Activated T-helper 1 cell treated with anti-CD3 and anti-CD28 coated beads, Interleukin-12 subunit alpha, Interleukin-12 subunit beta, Interleukin-2, Interleukin-4 antibody, amounts not matched to agents 30 ng/mL and 10 ng/mL and 1 ng/mL, durations not matched to agents 14 hours and 24 hours and 36 hours (primary cell): ENCODE measurements around the gene TRIM21. TPM values are rescaled to one million over a fixed set of nuclear protein-coding genes. Genes with fewer than 3 reads are reported as not detected.
"Not testable (repeated sequence)": the region's sequence is repeated elsewhere in the genome, so short reads cannot be mapped to it uniquely, and the experiment has no call there.

Experiments used
- DNase-seq: peaks from one replicate; pipeline ENCODE4 v3.0.0; 2021; ENCODE audit warnings: low spot score
- H3K27ac Mint-ChIP-seq: one replicate; pipeline ENCODE4 v1.8.0; 2021; ENCODE audit warnings: mild to moderate bottlenecking, mixed read lengths
- H3K27me3 Mint-ChIP-seq: one replicate; pipeline ENCODE4 v1.8.0; 2022; ENCODE audit warnings: mild to moderate bottlenecking, moderate library complexity, mixed read lengths; ENCODE audit not compliant: insufficient read depth
- H3K36me3 Mint-ChIP-seq: one replicate; pipeline ENCODE4 v1.8.0; 2021; ENCODE audit warnings: low read depth, mixed read lengths
- H3K4me1 Mint-ChIP-seq: one replicate; pipeline ENCODE4 v1.8.0; 2021; ENCODE audit warnings: low read depth, mixed read lengths
- H3K4me3 Mint-ChIP-seq: one replicate; pipeline ENCODE4 v1.8.0; 2021; ENCODE audit warnings: mild to moderate bottlenecking, moderate library complexity, mixed read lengths
- H3K9me3 Mint-ChIP-seq: one replicate; pipeline ENCODE4 v1.8.0; 2021; ENCODE audit warnings: mixed read lengths
- intact Hi-C: fragments of 100-400 bp; cut with micrococcal nuclease; formaldehyde crosslinking; loops from one replicate; pipeline ENCODE4 v1.15.1; 2024
- total RNA-seq: library from RNA; stranded (reverse); gene quantifications from 2 replicates; pipeline ENCODE4 v1.2.3, GENCODE V29; 2022

TRIM21 gene
- total RNA-seq = 28.8 and 31.6 TPM in 2 replicates

DNA sequence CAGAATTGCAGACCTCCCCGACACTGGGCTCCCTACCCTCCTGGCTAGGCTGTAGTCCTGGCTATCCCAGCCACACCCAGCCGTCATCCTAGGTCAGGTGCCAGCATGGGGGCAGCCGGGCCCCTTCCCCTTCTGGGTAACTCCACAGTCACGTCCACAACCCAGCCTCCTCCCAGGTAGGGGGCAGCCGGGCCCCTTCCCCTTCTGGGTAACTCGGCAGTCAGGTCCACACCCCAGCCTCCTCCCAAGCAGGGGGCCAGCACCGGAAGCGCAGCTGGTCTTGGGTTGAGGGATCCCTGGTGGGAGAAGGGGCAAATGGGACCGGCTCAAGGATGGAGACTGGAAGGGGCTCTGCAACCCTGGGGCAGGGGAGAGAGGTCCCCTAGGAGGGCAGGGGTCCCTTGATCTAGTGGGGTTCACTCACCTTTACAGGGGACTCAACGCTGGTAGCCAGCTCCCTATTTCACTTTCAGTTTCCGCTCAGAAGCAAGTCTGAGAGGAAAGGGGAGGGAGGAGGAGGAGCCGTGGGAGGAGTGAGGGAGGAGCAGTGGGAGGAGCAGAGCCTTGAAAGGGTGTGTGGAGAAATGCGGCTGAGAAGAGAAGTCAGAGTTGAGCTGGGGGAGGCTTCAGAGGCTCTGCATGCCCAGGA lies at the start of gene TRIM21:
TSS of gene TRIM21 (minus strand) at position 494 of the 649 bp plus-strand sequence. CDS start 3,293 bp downstream, outside the sequence.
- peaks cover 30% of the 10 kb centered on the region for H3K36me3 Mint-ChIP-seq
- H3K27me3 Mint-ChIP-seq = no peaks in the 10 kb centered on the region
- H3K27ac Mint-ChIP-seq = peak within 1 kb of the TSS; percentile 87
- intact Hi-C loops = loop anchor here (1.0 to 10.0 kb wide), 6 partner anchors 19 to 1949 kb away; partner anchors contain the start of genes CNGA4, FHIP1B, KCNQ1 and TRIM68
- peaks cover 9% of the 10 kb centered on the region for H3K9me3 Mint-ChIP-seq
- peak within 1 kb of the TSS; percentile 89 for H3K4me3 Mint-ChIP-seq
- H3K4me1 Mint-ChIP-seq = peaks cover 43% of the 10 kb centered on the region
- peak; percentile 88 for DNase-seq

DNA sequence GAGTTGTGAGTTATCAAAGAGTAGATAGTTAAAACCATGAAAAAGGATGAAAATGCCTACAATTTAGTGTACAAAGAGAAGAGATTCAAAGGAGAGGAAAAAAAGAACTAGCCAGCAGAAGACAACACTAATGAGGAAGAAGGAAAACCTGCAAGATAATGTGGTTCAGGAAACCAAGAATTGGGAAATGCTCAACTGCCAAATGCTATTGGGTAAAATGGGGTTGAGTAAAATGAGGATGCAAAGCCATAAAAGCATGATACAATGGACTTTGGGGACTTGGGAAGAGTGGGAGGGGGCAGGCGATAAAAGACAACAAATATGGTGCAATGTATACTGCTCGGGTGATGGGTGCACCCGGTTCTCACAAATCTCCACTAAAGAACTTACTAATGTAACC lies 48.0 kb upstream of the TRIM21 start:
- Mint-ChIP-seq H3K36me3 (no peaks in the 10 kb centered on the region), H3K4me1 (no peaks in the 10 kb centered on the region), H3K27me3 (no peaks in the 10 kb centered on the region), H3K9me3 (peaks cover 4% of the 10 kb centered on the region), H3K27ac (no peak overlapping the region), H3K4me3 (no peak overlapping the region)
- no peak for DNase-seq
- intact Hi-C loops = no loop called here

DNA sequence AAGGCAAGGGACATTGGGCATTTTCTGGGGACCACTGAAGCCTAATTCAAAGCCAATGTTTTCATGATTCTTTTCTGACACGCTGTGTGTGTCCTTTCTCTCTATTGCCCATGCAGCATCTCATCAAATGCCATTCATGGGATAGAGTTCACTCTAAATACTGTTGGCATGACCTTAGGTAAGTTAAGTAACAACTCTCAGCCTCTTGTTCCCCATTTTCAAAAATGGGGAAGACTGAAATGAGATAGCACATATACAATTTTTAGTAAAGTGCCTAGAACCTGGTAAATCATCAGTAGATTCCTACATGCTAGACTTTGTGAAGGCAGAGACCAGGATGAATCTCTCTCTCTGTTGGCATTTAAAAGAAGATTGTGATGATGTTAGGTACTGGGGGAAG lies 42.9 kb upstream of the TRIM21 start:
- no peaks in the 10 kb centered on the region for H3K4me1 Mint-ChIP-seq
- no peak overlapping the region for H3K27ac Mint-ChIP-seq
- peaks cover 4% of the 10 kb centered on the region for H3K27me3 Mint-ChIP-seq
- H3K4me3 Mint-ChIP-seq = no peak overlapping the region
- no peaks in the 10 kb centered on the region for H3K36me3 Mint-ChIP-seq
- DNase-seq = no peak
- intact Hi-C loops = no loop called here
- H3K9me3 Mint-ChIP-seq = peaks cover 2% of the 10 kb centered on the region

DNA sequence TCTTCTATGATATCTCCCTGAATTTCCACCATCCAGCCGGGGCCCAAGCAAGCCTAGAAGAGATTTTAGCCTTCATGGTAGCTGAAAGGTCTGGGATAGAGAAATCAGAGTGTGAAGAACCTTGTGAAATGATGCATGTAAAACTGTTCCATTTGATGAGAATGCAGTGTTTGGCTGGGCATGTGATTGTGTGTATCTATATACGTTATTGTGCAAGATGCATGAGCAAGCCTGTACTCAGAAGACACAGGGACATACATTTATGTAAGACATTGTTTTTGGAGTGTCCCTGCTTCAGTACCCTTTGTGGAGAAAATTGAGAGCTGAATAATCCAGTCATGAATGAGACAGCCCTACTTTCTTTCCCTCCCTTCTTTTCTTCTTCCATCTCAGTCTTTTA lies 40.4 kb upstream of the TRIM21 start:
- no peaks in the 10 kb centered on the region for H3K4me1 Mint-ChIP-seq
- intact Hi-C loops = no loop called here
- DNase-seq = no peak
- no peak overlapping the region for H3K4me3 Mint-ChIP-seq
- no peaks in the 10 kb centered on the region for H3K9me3 Mint-ChIP-seq
- peaks cover 6% of the 10 kb centered on the region for H3K27me3 Mint-ChIP-seq
- H3K27ac Mint-ChIP-seq = no peak overlapping the region
- H3K36me3 Mint-ChIP-seq = no peaks in the 10 kb centered on the region

DNA sequence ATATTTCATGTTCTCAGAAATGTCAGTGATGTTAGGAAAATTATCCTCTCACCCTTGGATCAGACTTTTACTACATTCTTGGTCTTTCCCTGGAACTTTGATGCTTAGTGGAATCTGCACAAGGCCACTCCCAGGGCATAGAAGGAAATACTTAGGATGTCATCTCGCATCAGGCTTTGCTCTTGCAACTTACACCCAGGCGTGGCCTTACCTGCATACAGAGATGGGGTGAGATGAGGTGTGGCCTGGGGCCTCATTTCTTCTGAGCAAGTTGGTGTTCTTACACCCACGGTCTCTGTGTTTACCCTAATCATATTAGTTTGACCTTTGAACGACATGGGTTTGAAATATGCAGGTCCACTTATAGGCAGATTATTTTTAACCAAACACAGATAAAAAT lies 36.5 kb upstream of the TRIM21 start:
- Mint-ChIP-seq H3K4me1 (no peaks in the 10 kb centered on the region), H3K9me3 (no peaks in the 10 kb centered on the region), H3K4me3 (no peak overlapping the region), H3K27me3 (peaks cover 9% of the 10 kb centered on the region), H3K27ac (no peak overlapping the region), H3K36me3 (no peaks in the 10 kb centered on the region)
- intact Hi-C loops = no loop called here
- DNase-seq = no peak

DNA sequence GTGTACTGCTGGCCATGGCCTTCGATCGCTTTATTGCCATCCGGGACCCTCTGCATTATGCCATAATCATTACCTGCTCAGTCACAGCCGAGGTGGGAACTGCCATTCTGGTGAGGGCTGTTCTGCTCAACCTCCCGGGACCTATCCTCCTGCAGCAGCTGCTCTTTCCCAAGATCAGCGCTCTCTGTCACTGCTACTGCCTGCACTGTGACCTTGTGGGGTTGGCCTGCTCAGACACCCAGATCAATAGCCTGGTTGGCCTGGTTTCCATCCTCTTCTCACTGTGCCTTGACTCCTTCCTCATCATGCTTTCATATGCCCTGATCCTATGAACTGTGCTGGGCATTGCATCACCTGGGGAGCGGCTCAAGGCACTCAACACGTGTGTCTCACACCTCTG lies 24.9 kb upstream of the TRIM21 start:
- Mint-ChIP-seq H3K27me3 (no peaks in the 10 kb centered on the region), H3K4me1 (no peaks in the 10 kb centered on the region), H3K36me3 (no peaks in the 10 kb centered on the region)

DNA sequence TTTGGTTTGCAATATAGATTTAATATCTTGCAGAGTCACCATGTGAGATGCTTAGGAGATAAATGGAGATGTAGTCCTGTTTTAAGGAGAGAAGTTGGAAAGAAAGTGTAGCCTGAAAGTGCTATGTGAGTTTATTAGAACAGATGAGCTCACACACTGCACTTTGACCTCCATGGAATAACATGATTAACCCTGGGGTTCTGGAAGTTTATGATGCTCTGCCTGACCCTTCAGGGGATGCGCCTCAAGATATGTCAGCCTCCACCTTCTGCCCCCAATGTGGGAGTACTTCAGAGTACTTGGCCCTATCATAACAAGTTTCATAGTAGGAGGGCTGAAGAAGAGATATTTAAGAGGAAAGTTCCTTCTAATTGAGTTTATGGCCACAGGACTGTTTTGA lies 23.3 kb upstream of the TRIM21 start:
- no peaks in the 10 kb centered on the region for H3K4me1 Mint-ChIP-seq
- H3K4me3 Mint-ChIP-seq = no peak overlapping the region
- intact Hi-C loops = no loop called here
- H3K36me3 Mint-ChIP-seq = no peaks in the 10 kb centered on the region
- H3K27ac Mint-ChIP-seq = no peak overlapping the region
- H3K9me3 Mint-ChIP-seq = no peaks in the 10 kb centered on the region
- H3K27me3 Mint-ChIP-seq = no peaks in the 10 kb centered on the region
- no peak for DNase-seq

More for the DNA sequence above, 24.9 kb upstream of the TRIM21 start:
- no peak for DNase-seq
- no peaks in the 10 kb centered on the region for H3K9me3 Mint-ChIP-seq
- intact Hi-C loops = no loop called here
- no peak overlapping the region for H3K4me3 Mint-ChIP-seq
- no peak overlapping the region for H3K27ac Mint-ChIP-seq

DNA sequence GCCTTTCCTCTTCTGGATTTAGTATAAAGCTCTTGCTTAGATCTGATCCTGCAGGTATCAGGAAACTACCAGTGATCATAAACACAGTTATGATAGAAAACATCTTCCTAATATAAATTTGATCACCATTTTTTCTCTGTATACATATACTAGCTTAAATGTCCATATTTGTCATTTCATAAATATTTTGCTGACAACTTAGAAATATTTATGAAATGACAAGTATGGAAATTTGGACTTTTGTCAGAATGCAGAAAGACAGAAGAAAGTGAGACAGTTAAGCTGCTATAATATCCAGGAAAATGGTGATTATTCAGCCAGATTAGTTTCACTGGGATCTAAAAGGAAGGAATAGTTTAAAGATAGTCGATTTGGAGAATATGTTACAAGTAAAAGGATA lies 22.8 kb upstream of the TRIM21 start:
- no peaks in the 10 kb centered on the region for H3K4me1 Mint-ChIP-seq
- no peaks in the 10 kb centered on the region for H3K27me3 Mint-ChIP-seq
- no peaks in the 10 kb centered on the region for H3K9me3 Mint-ChIP-seq
- no peak overlapping the region for H3K4me3 Mint-ChIP-seq
- no peak overlapping the region for H3K27ac Mint-ChIP-seq
- intact Hi-C loops = no loop called here
- no peaks in the 10 kb centered on the region for H3K36me3 Mint-ChIP-seq
- DNase-seq = no peak

DNA sequence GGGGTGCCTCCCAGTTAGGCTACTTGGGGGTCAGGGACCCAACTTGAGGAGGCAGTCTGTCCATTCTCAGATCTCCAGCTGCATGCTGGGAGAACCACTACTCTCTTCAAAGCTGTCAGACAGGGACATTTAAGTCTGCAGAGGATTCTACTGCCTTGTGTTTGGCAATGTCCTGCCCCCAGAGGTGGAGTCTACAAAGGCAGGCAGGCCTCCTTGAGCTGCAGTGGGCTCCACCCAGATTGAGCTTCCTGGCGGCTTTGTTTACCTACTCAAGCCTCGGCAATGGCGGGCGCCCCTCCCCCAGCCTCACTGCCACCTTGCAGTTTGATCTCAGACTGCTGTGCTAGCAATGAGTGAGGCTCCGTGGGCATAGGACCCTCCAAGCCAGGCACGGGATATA lies 12.7 kb upstream of the TRIM21 start:
- H3K36me3 Mint-ChIP-seq, H3K4me3 Mint-ChIP-seq, H3K27ac Mint-ChIP-seq, H3K27me3 Mint-ChIP-seq, DNase-seq, H3K4me1 Mint-ChIP-seq, intact Hi-C loops, H3K9me3 Mint-ChIP-seq: not testable (repeated sequence)

DNA sequence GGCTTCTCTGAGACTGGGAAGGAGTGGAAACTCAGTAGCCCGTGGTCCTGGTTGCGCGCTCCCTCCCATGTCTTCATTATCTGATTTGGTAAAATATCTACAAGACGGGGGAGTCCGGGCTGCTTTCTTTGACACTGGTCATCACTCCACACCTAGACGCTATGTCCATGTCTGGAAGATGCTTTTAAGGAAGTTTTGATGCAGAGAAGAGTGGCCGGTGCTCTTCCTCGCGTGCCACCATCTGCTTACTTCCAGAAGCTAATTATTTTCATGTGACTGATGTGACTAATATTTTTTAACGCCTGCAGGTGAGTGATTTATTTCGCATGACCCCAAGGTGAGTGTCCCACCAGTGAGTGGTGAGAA lies 339 bp upstream of the TRIM21 start:
- Mint-ChIP-seq H3K4me3 (peak overlapping the region; percentile 89), H3K36me3 (peaks cover 28% of the 10 kb centered on the region), H3K4me1 (peaks cover 41% of the 10 kb centered on the region), H3K27me3 (no peaks in the 10 kb centered on the region), H3K27ac (peak overlapping the region; percentile 87), H3K9me3 (peaks cover 11% of the 10 kb centered on the region)
- intact Hi-C loops = loop anchor here (1.0 to 10.0 kb wide), 6 partner anchors 19 to 1949 kb away; partner anchors contain the start of genes CNGA4, FHIP1B, KCNQ1 and TRIM68
- no peak for DNase-seq

DNA sequence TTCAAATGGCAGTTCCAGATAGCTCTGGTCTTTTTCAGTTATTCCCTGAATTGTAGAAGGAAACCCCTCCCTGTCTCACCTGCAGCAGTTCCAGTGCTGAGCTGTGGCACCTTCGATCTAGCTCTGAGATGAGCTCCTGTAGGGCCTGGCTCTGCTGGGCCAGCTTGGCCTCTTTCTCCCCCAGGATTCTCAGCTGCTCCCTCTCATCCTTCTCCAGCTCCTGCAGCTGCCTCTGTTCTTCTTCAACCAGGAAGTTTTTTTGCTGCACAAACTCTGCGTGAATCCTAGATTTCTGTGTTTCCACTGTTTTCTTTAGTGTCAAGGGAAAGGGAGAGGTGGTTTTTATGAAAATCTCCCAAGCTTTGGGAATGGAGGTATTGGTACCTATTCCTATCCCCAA lies 5.3 kb downstream of the TRIM21 start:
- Mint-ChIP-seq H3K27me3 (no peaks in the 10 kb centered on the region), H3K9me3 (no peaks in the 10 kb centered on the region), H3K27ac (no peak overlapping the region), H3K4me3 (no peak overlapping the region), H3K36me3 (peaks cover 57% of the 10 kb centered on the region), H3K4me1 (peaks cover 37% of the 10 kb centered on the region)
- intact Hi-C loops = no loop called here
- no peak for DNase-seq

DNA sequence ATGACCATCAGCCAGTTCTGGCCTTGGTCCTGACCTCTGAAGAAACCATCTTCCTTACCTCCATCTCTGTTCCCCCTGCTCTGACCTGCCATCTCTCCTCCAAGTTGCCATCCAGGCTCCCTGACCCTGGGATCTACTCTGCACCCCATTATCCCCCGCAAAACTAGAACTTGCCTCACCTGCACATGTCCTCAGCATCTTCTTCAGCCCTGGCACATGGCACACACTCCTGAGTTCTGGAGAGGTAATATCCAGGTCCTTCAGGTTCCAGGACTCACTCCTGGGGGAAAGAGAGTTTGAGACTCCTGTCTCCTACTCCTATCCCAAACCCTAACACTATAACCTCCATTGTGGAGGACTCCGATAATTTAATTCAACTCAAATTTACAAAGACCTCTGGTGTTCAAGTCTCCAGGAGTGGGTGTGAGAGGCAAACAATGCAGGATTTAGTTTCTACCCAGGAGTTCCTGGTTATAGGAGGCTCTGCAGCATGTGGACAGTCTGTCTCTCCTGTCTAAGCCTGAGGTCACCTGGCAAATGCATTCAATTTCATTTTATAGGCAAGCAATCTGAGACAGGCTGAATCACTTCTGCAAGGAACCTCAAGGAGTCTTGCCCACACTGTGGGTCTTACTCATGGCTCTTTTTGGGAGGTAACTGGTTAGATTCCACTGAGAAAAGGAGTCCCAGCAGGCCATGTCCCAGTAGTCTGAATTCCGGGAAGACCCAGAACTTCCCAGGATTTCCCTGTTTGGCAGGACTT lies 7.3 kb downstream of the TRIM21 start:
- H3K9me3 Mint-ChIP-seq = no peaks in the 10 kb centered on the region
- H3K4me3 Mint-ChIP-seq = no peak overlapping the region
- DNase-seq = no peak
- peaks cover 22% of the 10 kb centered on the region for H3K4me1 Mint-ChIP-seq
- intact Hi-C loops = no loop called here
- no peaks in the 10 kb centered on the region for H3K27me3 Mint-ChIP-seq
- H3K36me3 Mint-ChIP-seq = peaks cover 56% of the 10 kb centered on the region
- no peak overlapping the region for H3K27ac Mint-ChIP-seq

DNA sequence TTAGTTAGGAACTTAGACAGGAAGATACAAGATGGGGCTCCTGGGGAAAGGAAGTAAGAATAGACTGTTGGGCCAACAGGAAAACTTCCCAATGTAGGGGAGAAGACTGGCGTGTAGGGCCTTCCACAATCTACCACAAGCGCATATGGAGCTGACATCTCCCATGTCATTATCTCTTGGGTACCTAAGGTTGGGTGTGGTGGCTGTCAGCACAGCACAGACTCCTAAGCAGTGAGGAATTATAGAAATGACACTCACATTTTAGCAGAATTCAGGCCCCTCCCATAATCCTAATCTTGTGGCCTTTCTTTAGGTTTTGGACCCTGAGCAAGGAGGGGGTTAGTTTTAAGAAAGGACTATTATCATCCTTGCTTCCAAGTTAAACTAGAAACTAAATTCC lies 11.6 kb downstream of the TRIM21 start:
- Mint-ChIP-seq H3K4me1 (no peaks in the 10 kb centered on the region), H3K27ac (no peak overlapping the region), H3K27me3 (no peaks in the 10 kb centered on the region), H3K4me3 (no peak overlapping the region), H3K36me3 (peaks cover 28% of the 10 kb centered on the region), H3K9me3 (no peaks in the 10 kb centered on the region)
- no peak for DNase-seq
- intact Hi-C loops = no loop called here
